ENCODE results near the gene IGFL4.

Gene IGFL4

GRCh38 chr19:46000491-46001246 lies 40.1 kb downstream of the IGFL4 start:
- no peak for TF ChIP-seq CTCF (IDR thresholded peaks at IDR 0.05; ENCODE audit: low read depth, low read length)
- DNase-seq (ENCODE audit: extremely low read depth, low read depth), result no peak

GRCh38 chr19:45999653-46000121 lies 41.1 kb downstream of the IGFL4 start:
- TF ChIP-seq CTCF (IDR thresholded peaks at IDR 0.05; ENCODE audit: low read depth, low read length), result no peak
- no peak for DNase-seq (ENCODE audit: extremely low read depth, low read depth)

DNA sequence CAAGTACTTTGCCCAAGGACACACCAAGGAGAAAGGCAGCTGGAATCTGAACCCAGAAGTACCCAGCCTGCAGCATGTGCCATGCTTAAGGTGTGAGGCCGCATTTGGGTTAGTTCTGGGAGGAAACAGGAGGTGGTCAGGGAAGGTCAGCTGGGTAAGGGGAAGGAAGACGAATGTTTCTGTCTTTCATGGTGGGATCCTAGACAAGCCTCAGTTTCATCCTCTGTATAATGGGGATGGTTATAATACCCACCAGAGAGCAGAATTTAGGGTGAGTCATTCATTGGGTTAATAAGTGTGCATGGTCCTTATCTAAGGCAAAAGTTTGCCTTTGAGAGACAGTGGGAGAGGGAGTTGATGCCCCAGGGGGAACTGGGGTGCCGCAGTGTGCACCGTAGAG lies 42.0 kb downstream of the IGFL4 start:
- TF ChIP-seq CTCF (IDR thresholded peaks at IDR 0.05; ENCODE audit: low read depth, low read length), result no peak
- no peak for DNase-seq (ENCODE audit: extremely low read depth, low read depth)

DNA sequence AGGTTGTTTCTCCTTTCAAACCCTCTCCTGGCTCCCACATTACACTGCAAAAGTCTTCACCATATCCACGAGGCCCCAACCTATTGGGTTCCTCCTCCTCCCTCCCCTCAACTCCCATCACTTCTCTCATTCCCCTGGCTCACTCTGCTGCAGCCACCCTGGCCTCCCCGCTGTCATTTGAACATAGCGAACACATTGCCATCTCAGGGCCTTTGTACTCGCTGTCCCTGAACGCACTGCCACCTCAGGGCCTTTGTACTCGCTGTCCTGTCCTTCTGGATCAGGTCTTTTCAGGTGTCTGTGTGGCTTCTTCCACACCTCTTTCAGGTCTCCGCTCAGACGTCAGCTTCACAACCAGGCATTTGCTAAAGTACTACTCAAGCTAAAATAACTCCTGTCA lies 43.9 kb downstream of the IGFL4 start:
- no peak for DNase-seq (ENCODE audit: extremely low read depth, low read depth)
- no peak for TF ChIP-seq CTCF (IDR thresholded peaks at IDR 0.05; ENCODE audit: low read depth, low read length)

DNA sequence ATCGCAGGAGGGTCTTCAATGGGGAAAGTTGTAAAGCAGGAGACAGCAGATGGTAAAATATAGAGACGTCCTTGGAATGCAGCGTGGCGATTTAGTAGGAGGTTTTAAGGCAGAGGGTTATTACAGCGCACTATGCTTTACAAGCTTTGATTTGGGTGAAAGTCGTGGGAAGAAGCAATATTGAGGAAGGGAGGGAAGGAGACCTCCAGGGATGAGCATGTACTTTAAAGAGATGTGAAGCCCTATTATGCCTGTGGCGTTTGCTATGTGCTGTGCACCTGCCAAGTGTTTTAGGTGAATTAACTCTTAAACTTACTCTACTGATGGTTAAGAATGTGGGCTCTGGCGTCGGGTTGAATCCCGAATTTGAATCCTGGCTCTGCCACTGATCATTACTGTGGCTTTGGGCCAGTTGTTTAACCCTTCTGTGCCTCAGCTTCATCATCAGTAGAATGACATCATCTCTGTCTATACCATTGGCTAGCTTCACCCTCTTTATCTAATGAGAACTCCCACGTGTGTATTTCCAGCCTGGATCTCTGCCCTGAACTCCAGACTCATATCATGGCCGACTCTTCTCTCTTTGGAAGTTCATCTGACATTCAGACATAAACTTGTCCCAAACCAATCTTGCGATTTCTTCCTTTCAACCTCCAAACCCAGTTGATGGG lies 45.0 kb downstream of the IGFL4 start:
- TF ChIP-seq CTCF (IDR thresholded peaks at IDR 0.05; ENCODE audit: low read depth, low read length), result no peak
- DNase-seq (ENCODE audit: extremely low read depth, low read depth), result no peak

DNA sequence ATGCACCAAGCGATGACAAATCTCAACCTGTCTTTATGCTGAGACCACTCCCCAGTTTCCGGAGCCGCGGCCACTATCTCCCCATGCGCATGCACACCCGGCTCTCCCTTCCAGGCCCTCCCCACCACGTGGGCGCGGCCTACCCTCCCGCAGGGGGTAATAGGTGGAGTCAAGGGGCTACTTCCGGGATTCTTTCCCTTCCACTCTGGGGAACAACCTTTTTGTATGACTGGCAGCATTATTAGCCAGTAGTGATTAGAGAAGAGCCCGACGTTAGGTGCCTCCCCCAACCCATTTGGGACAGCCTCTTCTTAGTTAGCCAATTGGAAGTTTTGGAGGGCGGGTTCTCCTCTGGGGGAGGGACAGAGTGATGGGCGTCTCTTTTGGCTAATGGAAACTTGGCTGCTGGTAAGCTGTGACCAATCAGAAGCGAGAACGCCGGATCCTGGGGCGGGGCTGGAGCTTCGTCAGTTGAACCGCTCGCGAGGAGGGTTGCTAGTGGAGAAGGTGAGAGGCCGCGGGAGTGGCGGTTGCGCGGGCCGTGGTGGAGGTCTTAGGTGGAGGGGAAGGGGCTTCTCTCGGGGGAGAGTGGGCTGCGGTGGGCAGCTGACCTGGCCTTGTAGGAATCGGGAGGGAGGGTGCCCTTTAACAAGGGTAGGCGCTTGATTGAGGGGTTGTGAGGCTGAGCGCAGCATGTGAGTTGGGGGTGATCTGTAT lies 45.6 kb downstream of the IGFL4 start, which contains the start of gene CCDC61:
TSS of gene CCDC61 (plus strand) at position 470 of the 717 bp plus-strand sequence. CDS start 7,552 bp downstream, outside the sequence.
- TF ChIP-seq CTCF (IDR thresholded peaks at IDR 0.05; ENCODE audit: low read depth, low read length), result no peak
- peak; percentile 99 for DNase-seq (ENCODE audit: extremely low read depth, low read depth)

All from AG09319 (cell line).